WTC11 (cell line): Measurements from ENCODE around the gene IFNGR1. TPM values are rescaled to one million over a fixed set of nuclear protein-coding genes. Genes with fewer than 3 reads are reported as not detected.

Experiments
- ATAC-seq: fragments of 200-7000 bp; cut with Tn5 transposase; 2 replicates; pipeline ENCODE4 v1.10.0; 2021; ENCODE audit warnings: mild to moderate bottlenecking, moderate library complexity
- CTCF ChIA-PET: fragments of 300-600 bp; sonication (Branson Sonifier 250); formaldehyde crosslinking; loops from one replicate; lab custom pipeline; 2021; ENCODE audit warnings: antibody characterized with exemption; lab: Charles Lee
- POLR2A ChIA-PET: fragments of 350-600 bp; sonication (Branson Sonifier 250); formaldehyde crosslinking; loops from one replicate; lab custom pipeline; 2021; ENCODE audit warnings: antibody characterized with exemption; lab: Charles Lee
- DNase-seq: peaks from one replicate; pipeline ENCODE4 v3.0.0; 2021; ENCODE audit warnings: low spot score
- H3K27ac Mint-ChIP-seq: 2 replicates; pipeline ENCODE4 v1.8.0; 2021; ENCODE audit warnings: mixed read lengths
- H3K27me3 Mint-ChIP-seq: 2 replicates; pipeline ENCODE4 v1.8.0; 2021; ENCODE audit warnings: low read depth, mild to moderate bottlenecking, moderate library complexity, mixed read lengths
- H3K36me3 Mint-ChIP-seq: 2 replicates; pipeline ENCODE4 v1.8.0; 2021; ENCODE audit warnings: mixed read lengths
- H3K4me1 Mint-ChIP-seq: 2 replicates; pipeline ENCODE4 v1.8.0; 2022; ENCODE audit warnings: mixed read lengths
- H3K4me3 Mint-ChIP-seq: 2 replicates; pipeline ENCODE4 v1.8.0; 2021; ENCODE audit warnings: mild to moderate bottlenecking, moderate library complexity, mixed read lengths
- H3K9me3 Mint-ChIP-seq: 2 replicates; pipeline ENCODE4 v1.8.0; 2021; ENCODE audit warnings: mixed read lengths
- CREB1 ChIP-seq: sonication (generic); formaldehyde crosslinking; IDR thresholded peaks from 2 replicates; pipeline ENCODE4 v1.8.0; 2023; ENCODE audit warnings: mild to moderate bottlenecking, missing genetic modification reagents
- CTCF ChIP-seq: fragments of 200-600 bp; IDR thresholded peaks from 2 replicates; pipeline ENCODE4 v1.8.0; 2022; ENCODE audit warnings: antibody characterized with exemption
- E2F4 ChIP-seq: sonication (generic); formaldehyde crosslinking; IDR thresholded peaks from 2 replicates; pipeline ENCODE4 v1.8.1; 2022; ENCODE audit warnings: low read depth, mild to moderate bottlenecking, moderate library complexity, missing genetic modification reagents, borderline replicate concordance
- E2F5 ChIP-seq: sonication (generic); formaldehyde crosslinking; IDR thresholded peaks from 2 replicates; pipeline ENCODE4 v1.8.1; 2022; ENCODE audit warnings: mild to moderate bottlenecking, moderate library complexity, missing genetic modification reagents
- ERG ChIP-seq: fragments of 250-450 bp; sonication (Bioruptor Pico); IDR thresholded peaks from 2 replicates; pipeline ENCODE4 v1.8.0; 2021; ENCODE audit warnings: mild to moderate bottlenecking
- ESRRA ChIP-seq: sonication (generic); formaldehyde crosslinking; IDR thresholded peaks from 2 replicates; pipeline ENCODE4 v1.8.1; 2022; ENCODE audit warnings: mild to moderate bottlenecking, missing genetic modification reagents, borderline replicate concordance
- GRHL2 ChIP-seq: fragments of 250-450 bp; sonication (Bioruptor Pico); IDR thresholded peaks from 2 replicates; pipeline ENCODE4 v1.8.0; 2022; ENCODE audit warnings: mild to moderate bottlenecking, moderate library complexity; ENCODE audit not compliant: insufficient replicate concordance, severe bottlenecking
- GTF2I ChIP-seq: fragments of 250-450 bp; sonication (Bioruptor Pico); conservative IDR thresholded peaks from 2 replicates; pipeline ENCODE4 v1.4.0; 2021; ENCODE audit warnings: mild to moderate bottlenecking
- IRF1 ChIP-seq: sonication (generic); formaldehyde crosslinking; IDR thresholded peaks from 2 replicates; pipeline ENCODE4 v1.8.0; 2023; ENCODE audit warnings: missing genetic modification reagents
- MYBL2 ChIP-seq: sonication (generic); formaldehyde crosslinking; IDR thresholded peaks from 2 replicates; pipeline ENCODE4 v1.8.1; 2023; ENCODE audit warnings: mild to moderate bottlenecking, moderate library complexity, missing genetic modification reagents
- NFE2L1 ChIP-seq: sonication (generic); formaldehyde crosslinking; IDR thresholded peaks from 2 replicates; pipeline ENCODE4 v1.8.1; 2023; ENCODE audit warnings: missing genetic modification reagents
- NFYB ChIP-seq: sonication (generic); formaldehyde crosslinking; conservative IDR thresholded peaks from 2 replicates; pipeline ENCODE4 v1.8.0; 2022; ENCODE audit warnings: low read depth, missing genetic modification reagents
- NR3C1 ChIP-seq: sonication (generic); formaldehyde crosslinking; conservative IDR thresholded peaks from 2 replicates; pipeline ENCODE4 v1.8.1; 2023; ENCODE audit warnings: low read depth, mild to moderate bottlenecking, missing genetic modification reagents
- TEAD4 ChIP-seq: sonication (generic); formaldehyde crosslinking; IDR thresholded peaks from 2 replicates; pipeline ENCODE4 v1.8.0; 2022; ENCODE audit warnings: mild to moderate bottlenecking, missing genetic modification reagents
- ZBTB21 ChIP-seq: sonication (generic); formaldehyde crosslinking; IDR thresholded peaks from 2 replicates; pipeline ENCODE4 v1.8.1; 2023; ENCODE audit warnings: mild to moderate bottlenecking, missing genetic modification reagents, borderline replicate concordance
- ZNF121 ChIP-seq: sonication (generic); formaldehyde crosslinking; IDR thresholded peaks from 2 replicates; pipeline ENCODE4 v1.8.0; 2023; ENCODE audit warnings: missing genetic modification reagents
- ZNF138 ChIP-seq: sonication (generic); formaldehyde crosslinking; conservative IDR thresholded peaks from 2 replicates; pipeline ENCODE4 v1.8.1; 2022; ENCODE audit warnings: mild to moderate bottlenecking, moderate library complexity, missing genetic modification reagents
- total RNA-seq: library from RNA; stranded (reverse); gene quantifications from 3 replicates; pipeline ENCODE4 v1.2.3, GENCODE V29; 2021
- TF ChIP-seq, protein P1 (sequence below): sonication (generic); formaldehyde crosslinking; IDR thresholded peaks from 2 replicates; pipeline ENCODE4 v1.8.1; 2023; ENCODE audit warnings: mild to moderate bottlenecking, missing genetic modification reagents, moderate library complexity
- TF ChIP-seq, protein P2 (sequence below): sonication (generic); formaldehyde crosslinking; IDR thresholded peaks from 2 replicates; pipeline ENCODE4 v1.8.0; 2022; ENCODE audit warnings: mild to moderate bottlenecking, missing genetic modification reagents

The IFNGR1 gene
- total RNA-seq, 1 experiment from 2014 or later, result 17.6 TPM

GRCh38 chr6:137264311-137265075 lies 45.3 kb upstream of the IFNGR1 start:
- no peak for DNase-seq
- Mint-ChIP-seq H3K27ac (no peak overlapping the region), H3K27me3 (no peaks in the 10 kb centered on the region), H3K4me1 (no peaks in the 10 kb centered on the region)
- TF ChIP-seq TEAD4 (CRISPR knock-in tag) (no peak), ESRRA (CRISPR knock-in tag) (no peak), E2F5 (CRISPR knock-in tag) (no peak), CREB1 (CRISPR knock-in tag) (no peak), GTF2I (CRISPR knock-in tag) (no peak), E2F4 (no peak), NFYB (CRISPR knock-in tag) (no peak), ZNF121 (CRISPR knock-in tag) (no peak), IRF1 (no peak), GRHL2 (CRISPR knock-in tag) (no peak), ERG (CRISPR knock-in tag) (no peak), MYBL2 (no peak)
- TF ChIP-seq, protein P1, sequence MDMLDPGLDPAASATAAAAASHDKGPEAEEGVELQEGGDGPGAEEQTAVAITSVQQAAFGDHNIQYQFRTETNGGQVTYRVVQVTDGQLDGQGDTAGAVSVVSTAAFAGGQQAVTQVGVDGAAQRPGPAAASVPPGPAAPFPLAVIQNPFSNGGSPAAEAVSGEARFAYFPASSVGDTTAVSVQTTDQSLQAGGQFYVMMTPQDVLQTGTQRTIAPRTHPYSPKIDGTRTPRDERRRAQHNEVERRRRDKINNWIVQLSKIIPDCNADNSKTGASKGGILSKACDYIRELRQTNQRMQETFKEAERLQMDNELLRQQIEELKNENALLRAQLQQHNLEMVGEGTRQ (CRISPR knock-in tag), result no peak
- TF ChIP-seq, protein P2, sequence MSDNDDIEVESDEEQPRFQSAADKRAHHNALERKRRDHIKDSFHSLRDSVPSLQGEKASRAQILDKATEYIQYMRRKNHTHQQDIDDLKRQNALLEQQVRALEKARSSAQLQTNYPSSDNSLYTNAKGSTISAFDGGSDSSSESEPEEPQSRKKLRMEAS (CRISPR knock-in tag), result no peak
- TF ChIP-seq, all 79 proteins: peak for 0
- POLR2A ChIA-PET, result no interaction called here
- no peaks in the 10 kb centered on the region for H3K9me3 Mint-ChIP-seq
- no peak overlapping the region for H3K4me3 Mint-ChIP-seq
- ATAC-seq, result no peak
- CTCF ChIA-PET, result no interaction called here
- H3K36me3 Mint-ChIP-seq, result no peaks in the 10 kb centered on the region

GRCh38 chr6:137261761-137262160 lies 42.6 kb upstream of the IFNGR1 start:
- no peaks in the 10 kb centered on the region for H3K27me3 Mint-ChIP-seq
- H3K36me3 Mint-ChIP-seq, result peaks cover 3% of the 10 kb centered on the region; the same call in 1 of the 2 replicates
- H3K4me3 Mint-ChIP-seq, result no peak overlapping the region
- no peak for ATAC-seq
- TF ChIP-seq NR3C1 (CRISPR knock-in tag) (no peak), GTF2I (CRISPR knock-in tag) (no peak), ZNF138 (no peak), CTCF (no peak), ZBTB21 (no peak), NFE2L1 (CRISPR knock-in tag) (no peak)
- CTCF ChIA-PET, result interaction anchor here (1.0 to 1.6 kb wide), 2 partner anchors 10 to 168 kb away, joined by 3 to 4 read pairs; no protein-coding TSS in a partner anchor
- H3K9me3 Mint-ChIP-seq, result peaks cover 23% of the 10 kb centered on the region
- POLR2A ChIA-PET, result no interaction called here
- H3K27ac Mint-ChIP-seq, result no peak overlapping the region
- H3K4me1 Mint-ChIP-seq, result no peaks in the 10 kb centered on the region
- no peak for DNase-seq
